GM19023 (cell line): ENCODE data around the gene USP48.
A peak's percentile ranks its signal among the peaks of the same experiment; 100 is the strongest.
"Not testable (repeated sequence)": the region's sequence is repeated elsewhere in the genome, so short reads cannot be mapped to it uniquely, and the experiment has no call there.

Experiments
- ATAC-seq: cut with Tn5 transposase; IDR thresholded peaks from one replicate; pipeline ENCODE4 v1.9.1; 2021; ENCODE audit warnings: mild to moderate bottlenecking, moderate library complexity; ENCODE audit not compliant: unreplicated experiment

USP48 gene, protein sequence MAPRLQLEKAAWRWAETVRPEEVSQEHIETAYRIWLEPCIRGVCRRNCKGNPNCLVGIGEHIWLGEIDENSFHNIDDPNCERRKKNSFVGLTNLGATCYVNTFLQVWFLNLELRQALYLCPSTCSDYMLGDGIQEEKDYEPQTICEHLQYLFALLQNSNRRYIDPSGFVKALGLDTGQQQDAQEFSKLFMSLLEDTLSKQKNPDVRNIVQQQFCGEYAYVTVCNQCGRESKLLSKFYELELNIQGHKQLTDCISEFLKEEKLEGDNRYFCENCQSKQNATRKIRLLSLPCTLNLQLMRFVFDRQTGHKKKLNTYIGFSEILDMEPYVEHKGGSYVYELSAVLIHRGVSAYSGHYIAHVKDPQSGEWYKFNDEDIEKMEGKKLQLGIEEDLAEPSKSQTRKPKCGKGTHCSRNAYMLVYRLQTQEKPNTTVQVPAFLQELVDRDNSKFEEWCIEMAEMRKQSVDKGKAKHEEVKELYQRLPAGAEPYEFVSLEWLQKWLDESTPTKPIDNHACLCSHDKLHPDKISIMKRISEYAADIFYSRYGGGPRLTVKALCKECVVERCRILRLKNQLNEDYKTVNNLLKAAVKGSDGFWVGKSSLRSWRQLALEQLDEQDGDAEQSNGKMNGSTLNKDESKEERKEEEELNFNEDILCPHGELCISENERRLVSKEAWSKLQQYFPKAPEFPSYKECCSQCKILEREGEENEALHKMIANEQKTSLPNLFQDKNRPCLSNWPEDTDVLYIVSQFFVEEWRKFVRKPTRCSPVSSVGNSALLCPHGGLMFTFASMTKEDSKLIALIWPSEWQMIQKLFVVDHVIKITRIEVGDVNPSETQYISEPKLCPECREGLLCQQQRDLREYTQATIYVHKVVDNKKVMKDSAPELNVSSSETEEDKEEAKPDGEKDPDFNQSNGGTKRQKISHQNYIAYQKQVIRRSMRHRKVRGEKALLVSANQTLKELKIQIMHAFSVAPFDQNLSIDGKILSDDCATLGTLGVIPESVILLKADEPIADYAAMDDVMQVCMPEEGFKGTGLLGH

DNA sequence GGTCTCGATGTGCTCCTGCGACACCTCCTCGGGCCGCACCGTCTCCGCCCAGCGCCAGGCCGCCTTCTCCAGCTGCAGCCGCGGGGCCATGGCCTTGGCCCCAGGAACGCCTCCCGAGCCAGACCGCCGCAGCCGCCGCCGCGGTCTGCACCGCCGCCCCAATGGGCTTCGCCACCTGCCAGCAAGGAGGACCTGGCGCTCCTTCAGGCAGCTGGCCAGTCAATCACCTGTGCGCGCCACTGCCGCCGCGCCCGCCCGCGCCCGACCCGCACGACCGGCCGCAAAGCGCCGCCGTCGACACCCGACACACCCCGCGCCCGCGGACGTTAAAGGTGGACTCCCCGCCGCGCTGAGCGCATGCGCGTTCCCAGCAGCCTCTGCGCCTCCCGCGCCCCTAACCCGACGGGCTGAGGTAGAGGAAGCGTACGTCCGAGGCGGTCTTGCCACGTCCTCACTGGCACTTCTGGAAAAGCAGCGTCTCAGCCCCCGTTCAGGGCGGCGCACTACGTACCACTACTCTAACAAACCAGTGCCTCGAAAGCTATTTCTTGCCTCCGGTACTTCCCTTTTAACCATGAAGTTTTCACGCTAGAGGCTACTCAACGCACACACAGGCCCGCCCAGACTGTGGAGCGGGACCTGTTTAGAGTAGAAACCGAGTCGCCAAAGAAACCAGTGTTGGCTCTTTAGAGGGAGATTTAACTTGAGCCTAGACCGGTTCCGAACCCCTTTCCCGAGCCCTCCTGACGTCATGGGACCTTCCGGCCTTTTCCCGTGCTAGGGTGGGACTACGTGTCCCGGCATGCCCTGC is at the start of gene USP48:
Gene USP48, minus strand, starts transcription at position 282 of the 811 bp plus-strand sequence. Its CDS starts 192 bp downstream, at position 90.
- ATAC-seq = peak; percentile 69

GRCh38 chr1:21831454-21831970 is 48.6 kb upstream of the USP48 start:
- ATAC-seq = no peak

DNA sequence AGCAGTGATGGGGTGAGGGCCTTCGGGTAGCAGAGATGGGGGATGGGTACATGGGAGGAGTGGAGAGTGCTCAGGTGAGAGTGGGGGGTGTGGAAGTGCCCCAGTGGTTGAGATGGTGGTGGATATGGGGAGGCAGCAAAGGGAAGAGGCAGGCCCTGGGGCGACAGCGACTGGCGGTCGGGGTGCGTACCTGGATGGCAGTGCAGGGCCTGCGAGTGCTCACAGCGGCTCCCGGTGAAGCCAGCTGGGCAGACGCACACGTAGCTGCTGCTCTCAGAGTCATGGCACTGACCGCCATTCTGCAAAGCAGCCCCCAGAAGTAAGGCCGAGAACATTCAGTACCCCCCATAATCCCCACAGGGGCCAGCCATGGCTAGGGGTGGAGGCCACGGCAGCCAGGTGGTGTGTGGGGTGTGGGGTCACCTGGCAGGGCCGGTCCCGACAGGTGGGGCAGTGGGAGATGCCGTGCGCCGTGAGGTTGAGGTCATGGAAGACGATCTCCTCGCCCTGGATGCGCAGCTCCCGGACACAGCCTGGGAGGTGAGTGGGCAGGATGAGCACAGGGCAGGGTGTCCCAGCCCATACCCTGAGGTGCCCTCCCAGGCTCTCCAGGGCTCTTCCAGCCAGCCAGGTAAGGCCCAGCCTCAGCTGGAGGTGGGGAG is 48.0 kb upstream of the USP48 start:
- ATAC-seq = no peak

DNA sequence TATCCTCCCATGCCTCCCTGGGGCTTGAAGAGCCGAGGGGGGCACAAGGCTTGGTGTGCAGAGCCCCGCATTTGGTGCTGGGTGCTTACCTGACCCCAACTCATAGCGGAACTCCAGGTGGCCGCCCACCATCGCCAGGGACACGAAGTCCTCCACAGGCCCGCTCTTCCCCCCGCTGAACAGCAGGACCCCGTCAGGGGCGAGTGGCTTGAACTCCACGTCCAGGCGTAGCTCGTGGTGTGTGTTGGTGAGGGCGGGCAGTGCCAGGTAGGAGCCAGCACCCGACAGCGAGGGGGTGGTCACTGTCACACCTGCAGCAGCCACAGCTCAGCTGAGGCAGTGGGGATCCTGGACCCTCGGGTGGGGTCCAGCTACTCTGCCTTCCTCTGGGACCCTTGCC is 46.3 kb upstream of the USP48 start:
- ATAC-seq = no peak

GRCh38 chr1:21828506-21829210 is 45.7 kb upstream of the USP48 start:
- no peak for ATAC-seq

GRCh38 chr1:21828075-21828474 is 45.1 kb upstream of the USP48 start:
- ATAC-seq = no peak

GRCh38 chr1:21827141-21827679 is 44.3 kb upstream of the USP48 start:
- ATAC-seq = no peak

DNA sequence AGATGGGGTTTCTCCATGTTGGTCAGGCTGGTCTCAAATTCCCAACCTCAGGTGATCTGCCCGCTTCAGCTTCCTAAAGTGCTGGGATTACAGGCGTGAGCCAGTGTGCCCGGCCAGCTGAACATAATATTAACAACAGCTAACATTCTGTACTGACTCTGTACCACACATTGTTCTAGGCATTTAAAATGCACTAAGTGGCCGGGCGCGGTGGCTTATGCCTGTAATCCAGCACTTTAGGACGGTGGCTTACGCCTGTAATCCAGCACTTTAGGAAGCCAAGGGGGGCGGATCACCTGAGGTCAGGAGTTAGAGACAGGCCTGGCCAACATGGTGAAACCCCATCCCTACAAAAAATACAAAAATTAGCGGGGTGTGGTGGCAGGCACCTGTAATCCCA is 43.7 kb upstream of the USP48 start:
- not testable (repeated sequence) for ATAC-seq

- no peak for ATAC-seq
Observed at GRCh38 chr1:21825393-21825792, 42.4 kb upstream of the USP48 start.

DNA sequence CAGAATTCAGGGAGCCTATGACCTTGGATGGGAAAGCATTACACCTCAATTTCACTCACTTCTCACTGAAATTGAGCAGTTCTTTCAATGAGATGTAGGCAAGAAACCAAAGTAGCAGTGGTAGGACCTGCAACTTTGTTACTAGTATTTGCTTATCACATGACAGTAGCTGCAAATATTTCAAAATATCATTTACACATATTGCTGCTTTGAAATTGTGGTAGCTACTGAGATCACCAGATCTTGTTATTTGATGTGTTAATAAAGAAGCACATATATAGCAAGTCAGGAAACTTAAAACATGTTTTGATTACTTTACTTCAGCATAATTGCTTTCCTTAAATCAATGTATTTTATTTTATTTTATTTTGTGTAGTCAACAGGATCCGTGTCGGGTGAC is 42.0 kb upstream of the USP48 start:
- no peak for ATAC-seq

GRCh38 chr1:21823980-21824702 is 41.2 kb upstream of the USP48 start:
- ATAC-seq = no peak

DNA sequence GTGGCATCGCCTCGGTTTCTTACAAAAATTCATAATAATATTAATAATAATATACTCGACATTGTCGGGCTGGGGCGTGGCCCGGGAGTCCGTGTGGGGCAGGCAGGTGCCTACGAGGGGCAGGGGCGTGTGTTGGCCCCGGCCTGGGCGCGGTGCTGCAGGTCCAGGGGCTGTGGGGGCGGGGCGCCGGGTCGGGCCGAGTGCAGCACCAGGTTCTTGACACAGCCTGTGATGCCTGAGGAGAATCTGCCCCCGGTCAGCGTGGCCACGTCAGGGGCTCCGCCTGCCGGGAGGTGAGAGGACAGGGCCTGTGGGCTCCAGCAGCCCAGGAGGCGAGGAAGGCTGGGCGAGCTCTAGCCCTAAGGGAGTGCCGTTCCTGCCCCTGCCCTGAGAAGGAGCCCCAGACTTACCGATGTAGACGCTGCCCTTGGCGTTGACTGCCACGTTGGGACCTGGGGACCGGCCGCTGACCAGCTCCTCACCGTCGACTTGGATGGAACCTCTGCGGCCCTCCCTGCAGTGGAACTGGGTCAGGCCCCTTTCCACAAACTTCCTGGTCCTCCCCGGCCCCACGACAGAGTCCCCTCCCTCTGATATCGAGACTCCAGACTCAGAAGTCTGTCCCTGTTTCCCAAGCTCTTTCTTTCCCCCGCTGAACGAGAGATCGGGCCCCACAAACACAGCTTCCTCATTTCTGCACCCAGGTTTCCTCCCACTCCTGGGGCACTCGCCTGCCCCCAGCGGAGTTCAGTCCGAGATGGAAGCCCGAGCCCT is 40.4 kb upstream of the USP48 start:
- no peak for ATAC-seq

GRCh38 chr1:21822349-21822748 is 39.4 kb upstream of the USP48 start:
- no peak for ATAC-seq

DNA sequence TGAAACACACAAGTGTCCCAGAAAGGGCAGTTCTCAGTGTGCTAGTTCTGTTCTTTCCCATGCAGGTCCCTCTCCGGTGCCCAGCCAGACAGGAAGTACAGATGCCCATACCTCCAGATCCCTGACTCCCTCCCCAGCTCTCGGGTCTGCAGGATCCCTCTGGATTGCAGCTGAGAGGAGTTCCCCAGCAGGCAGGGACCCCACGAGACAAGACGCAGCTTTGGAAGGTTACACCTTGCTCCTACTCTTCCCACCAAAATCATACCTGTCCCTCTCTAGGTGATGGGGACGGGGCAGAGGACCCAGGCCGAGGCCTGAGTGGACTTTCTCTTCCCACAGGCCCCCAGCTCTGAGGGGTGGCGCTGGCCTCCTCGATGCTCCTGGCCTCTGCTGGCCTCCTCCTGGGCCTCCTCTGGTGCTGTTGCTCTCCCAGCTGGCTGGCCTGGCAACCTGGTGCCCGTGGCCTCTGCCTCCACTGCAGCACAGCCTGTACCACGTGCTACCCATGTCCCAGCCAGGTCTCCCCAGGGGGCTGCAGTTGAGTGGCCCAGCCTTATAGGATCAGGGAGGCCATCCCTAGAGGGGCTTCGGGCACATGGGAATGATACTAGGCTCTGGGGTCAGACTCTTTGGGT is 38.6 kb upstream of the USP48 start:
- no peak for ATAC-seq

GRCh38 chr1:21820597-21821232 is 37.8 kb upstream of the USP48 start:
- ATAC-seq = no peak

GRCh38 chr1:21818656-21819055 is 35.7 kb upstream of the USP48 start:
- no peak for ATAC-seq
